Osteocyte (in vitro differentiated cells): ENCODE results near the gene RNF13. TPM values are rescaled to one million over a fixed set of nuclear protein-coding genes. Genes with fewer than 3 reads are reported as not detected.

ENCODE experiments used
- DNase-seq: peaks from one replicate; pipeline ENCODE4 v3.0.0; 2021; ENCODE audit warnings: mixed read lengths; ENCODE audit not compliant: unreplicated experiment; ENCODE audit errors: extremely low spot score
- H3K27ac Mint-ChIP-seq: one replicate; pipeline ENCODE4 v1.8.0; 2021; ENCODE audit warnings: mild to moderate bottlenecking, mixed read lengths; ENCODE audit not compliant: unreplicated experiment
- H3K27me3 Mint-ChIP-seq: one replicate; pipeline ENCODE4 v1.8.0; 2021; ENCODE audit warnings: mixed read lengths; ENCODE audit not compliant: unreplicated experiment
- H3K36me3 Mint-ChIP-seq: one replicate; pipeline ENCODE4 v1.8.0; 2021; ENCODE audit warnings: mixed read lengths; ENCODE audit not compliant: unreplicated experiment
- H3K4me1 Mint-ChIP-seq: one replicate; pipeline ENCODE4 v1.8.0; 2021; ENCODE audit warnings: mixed read lengths; ENCODE audit not compliant: unreplicated experiment
- H3K4me3 Mint-ChIP-seq: one replicate; pipeline ENCODE4 v1.8.0; 2021; ENCODE audit warnings: mild to moderate bottlenecking, moderate library complexity, mixed read lengths; ENCODE audit not compliant: unreplicated experiment
- H3K9me3 Mint-ChIP-seq: one replicate; pipeline ENCODE4 v1.8.0; 2021; ENCODE audit warnings: mixed read lengths; ENCODE audit not compliant: unreplicated experiment
- total RNA-seq: library from RNA; stranded (reverse); gene quantifications from 2 replicates; pipeline ENCODE4 v1.2.1, GENCODE V29; 2021
- TF ChIP-seq, protein P1 (sequence below): fragments of 200-600 bp; sonication (generic); IDR thresholded peaks from 2 replicates; pipeline ENCODE4 v1.5.0; 2021; ENCODE audit warnings: antibody characterized with exemption, mild to moderate bottlenecking, moderate library complexity

RNF13 gene
- total RNA-seq, 1 donor from 2014 or later, result 45.1 TPM

DNA sequence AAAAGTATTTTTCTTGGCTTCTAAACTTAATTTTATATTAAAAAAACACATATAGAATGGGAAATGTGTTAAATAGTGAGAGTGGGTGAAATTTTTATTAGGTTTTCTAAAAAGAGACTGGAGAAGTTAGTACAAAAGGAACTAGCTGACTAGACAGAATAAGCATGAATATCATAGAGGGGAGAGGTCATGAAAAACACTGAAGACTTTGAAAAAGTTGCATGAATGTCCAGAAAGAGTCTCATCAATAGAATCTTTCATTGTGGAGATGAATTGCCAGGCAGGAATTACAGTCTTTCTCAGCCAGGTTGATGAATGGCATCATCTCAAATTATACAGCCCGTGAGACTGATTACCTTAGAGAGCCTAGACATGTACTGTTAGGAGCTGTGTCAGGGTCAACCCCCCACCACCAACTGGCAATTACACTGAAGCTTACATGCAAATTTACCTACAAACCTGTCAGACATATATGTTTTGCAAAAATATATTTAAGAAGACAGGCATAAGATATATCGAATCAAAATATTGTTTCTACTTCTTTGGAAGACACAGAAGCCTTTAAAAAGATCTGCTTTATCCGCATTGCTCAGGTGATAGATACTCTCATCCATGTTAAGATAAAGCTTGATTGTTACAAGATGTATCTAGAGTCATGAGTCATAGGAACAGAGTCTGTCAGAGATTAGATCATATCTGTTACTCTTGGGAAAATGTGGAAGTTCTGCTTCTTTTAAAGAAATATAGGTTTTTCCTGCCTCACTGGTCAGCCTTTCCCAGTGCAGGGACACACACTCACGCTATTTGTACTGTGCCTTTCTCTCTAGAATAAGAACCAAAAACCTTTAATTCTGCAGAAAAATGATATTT, 192.5 kb downstream of the RNF13 start:
- no peak for DNase-seq
- Mint-ChIP-seq H3K27ac (peak overlapping the region; percentile 69), H3K36me3 (peaks cover 3% of the 10 kb centered on the region), H3K4me1 (peaks cover 21% of the 10 kb centered on the region), H3K27me3 (no peaks in the 10 kb centered on the region), H3K9me3 (peaks cover 9% of the 10 kb centered on the region), H3K4me3 (no peak overlapping the region)
- TF ChIP-seq, protein P1, sequence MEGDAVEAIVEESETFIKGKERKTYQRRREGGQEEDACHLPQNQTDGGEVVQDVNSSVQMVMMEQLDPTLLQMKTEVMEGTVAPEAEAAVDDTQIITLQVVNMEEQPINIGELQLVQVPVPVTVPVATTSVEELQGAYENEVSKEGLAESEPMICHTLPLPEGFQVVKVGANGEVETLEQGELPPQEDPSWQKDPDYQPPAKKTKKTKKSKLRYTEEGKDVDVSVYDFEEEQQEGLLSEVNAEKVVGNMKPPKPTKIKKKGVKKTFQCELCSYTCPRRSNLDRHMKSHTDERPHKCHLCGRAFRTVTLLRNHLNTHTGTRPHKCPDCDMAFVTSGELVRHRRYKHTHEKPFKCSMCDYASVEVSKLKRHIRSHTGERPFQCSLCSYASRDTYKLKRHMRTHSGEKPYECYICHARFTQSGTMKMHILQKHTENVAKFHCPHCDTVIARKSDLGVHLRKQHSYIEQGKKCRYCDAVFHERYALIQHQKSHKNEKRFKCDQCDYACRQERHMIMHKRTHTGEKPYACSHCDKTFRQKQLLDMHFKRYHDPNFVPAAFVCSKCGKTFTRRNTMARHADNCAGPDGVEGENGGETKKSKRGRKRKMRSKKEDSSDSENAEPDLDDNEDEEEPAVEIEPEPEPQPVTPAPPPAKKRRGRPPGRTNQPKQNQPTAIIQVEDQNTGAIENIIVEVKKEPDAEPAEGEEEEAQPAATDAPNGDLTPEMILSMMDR, result no peak

DNA sequence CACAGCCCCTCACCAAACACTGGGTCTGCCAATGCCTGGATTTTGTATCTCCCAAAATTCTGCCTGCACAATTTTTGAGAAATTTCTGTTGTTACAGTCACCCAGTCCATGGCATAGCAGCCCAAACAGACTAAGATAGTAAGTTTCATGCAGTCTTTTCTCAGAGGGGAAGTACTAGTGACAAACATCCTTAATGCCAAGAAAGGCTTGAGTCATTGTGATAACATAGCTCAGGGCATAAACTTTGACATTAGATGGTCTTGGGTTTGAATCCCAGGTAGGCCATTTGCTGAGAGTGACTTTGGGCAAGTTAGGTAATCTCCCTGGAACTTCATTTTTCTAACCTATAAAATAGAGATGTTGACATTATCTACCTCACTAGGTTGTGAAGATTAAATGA, 193.8 kb downstream of the RNF13 start:
- no peaks in the 10 kb centered on the region for H3K36me3 Mint-ChIP-seq
- H3K27me3 Mint-ChIP-seq, result no peaks in the 10 kb centered on the region
- H3K27ac Mint-ChIP-seq, result peak overlapping the region; percentile 69
- H3K9me3 Mint-ChIP-seq, result peaks cover under 1% of the 10 kb centered on the region
- H3K4me3 Mint-ChIP-seq, result no peak overlapping the region
- TF ChIP-seq, protein P1, result no peak
- no peak for DNase-seq
- peaks cover 21% of the 10 kb centered on the region for H3K4me1 Mint-ChIP-seq

Other genes starting within 250 kb of the RNF13 start
- 116 and 120 TPM in 2 replicates for gene WWTR1, start 155.2 kb upstream of the RNF13 start, total RNA-seq
- gene COMMD2, start 60.7 kb upstream of the RNF13 start, total RNA-seq, result 49.7 and 53.5 TPM in 2 replicates
- not detected in 2 replicates for gene ANKUB1, start 20.7 kb upstream of the RNF13 start, total RNA-seq
- 429 and 447 TPM in 2 replicates for gene PFN2, start 157.7 kb downstream of the RNF13 start, total RNA-seq